NCI-H146 treated with DMSO at 0.1 percent for 48 hours (cell line): ENCODE data around the gene ANKH.
"Not testable (repeated sequence)": the region's sequence is repeated elsewhere in the genome, so short reads cannot be mapped to it uniquely, and the experiment has no call there.

ENCODE experiments used
- DNase-seq: peaks from one replicate; lab custom pipeline; 2025; ENCODE audit not compliant: unreplicated experiment; lab: John Stamatoyannopoulos, UW

Gene ANKH

DNA sequence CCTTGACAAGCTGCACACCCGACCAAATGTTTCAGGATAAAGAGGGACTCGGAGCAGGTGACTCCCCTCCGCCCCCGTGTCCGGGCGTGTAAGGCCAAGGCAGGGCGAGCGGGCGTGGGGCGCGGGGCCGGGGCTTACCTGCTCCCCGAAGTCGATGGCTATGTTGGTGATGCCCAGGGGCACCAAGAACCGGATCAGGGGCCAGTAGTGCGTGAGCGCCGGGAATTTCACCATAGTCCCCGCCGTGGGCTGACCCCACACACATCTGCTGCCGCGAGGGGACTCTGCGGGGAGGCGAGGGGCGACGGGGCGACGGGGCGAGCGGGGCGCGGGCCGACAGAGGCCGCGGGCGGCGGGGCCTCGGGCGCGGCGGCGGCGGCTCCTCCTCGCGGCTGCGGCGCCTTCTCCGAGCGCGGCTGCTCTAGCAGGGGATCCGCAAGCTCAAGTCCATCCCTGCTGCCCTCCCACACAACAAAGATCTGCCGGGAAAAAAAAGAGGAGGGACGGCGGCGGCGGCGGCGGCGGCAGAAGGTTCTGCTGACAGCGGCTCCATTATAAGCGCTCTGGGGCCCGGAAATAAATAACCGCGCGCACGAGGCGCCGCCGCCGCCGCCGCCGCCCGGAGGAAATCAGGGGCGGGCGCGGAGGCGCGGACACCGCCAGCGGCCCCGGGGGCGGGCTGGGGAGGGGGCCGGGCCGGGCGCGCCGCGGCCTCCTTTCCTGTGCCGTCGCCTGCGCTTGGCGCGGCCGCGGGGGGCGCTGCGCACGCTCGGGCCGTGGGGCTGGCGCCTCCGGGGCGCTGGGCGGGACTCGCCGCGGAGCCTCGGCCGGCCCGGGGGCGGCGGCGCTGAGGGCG, at the start of gene ANKH:
Gene ANKH (minus strand): TSS at position 565 of the 856 bp plus-strand sequence. CDS start 331 bp downstream, at position 234.
- DNase-seq = peak; percentile 50

DNA sequence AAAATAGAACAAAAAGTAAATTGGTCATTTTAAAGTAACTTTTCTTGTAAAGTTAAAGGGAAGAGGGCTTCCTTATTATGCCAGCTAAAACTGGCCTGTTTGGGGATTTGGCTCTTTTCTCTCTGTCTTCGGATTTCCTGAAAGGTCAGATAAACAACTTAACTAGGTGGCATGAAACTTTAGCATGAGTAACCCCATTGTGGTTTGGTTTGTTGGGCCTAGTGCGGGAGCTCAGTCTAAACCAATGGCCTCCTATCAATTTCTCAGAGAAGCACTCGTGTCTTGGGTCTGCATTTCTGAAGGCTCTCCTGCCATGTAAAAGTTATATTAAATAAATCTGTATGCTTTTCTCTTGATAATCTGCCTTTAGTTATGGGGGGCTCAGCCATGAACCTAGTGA, 48.5 kb upstream of the ANKH start:
- DNase-seq = no peak

DNA sequence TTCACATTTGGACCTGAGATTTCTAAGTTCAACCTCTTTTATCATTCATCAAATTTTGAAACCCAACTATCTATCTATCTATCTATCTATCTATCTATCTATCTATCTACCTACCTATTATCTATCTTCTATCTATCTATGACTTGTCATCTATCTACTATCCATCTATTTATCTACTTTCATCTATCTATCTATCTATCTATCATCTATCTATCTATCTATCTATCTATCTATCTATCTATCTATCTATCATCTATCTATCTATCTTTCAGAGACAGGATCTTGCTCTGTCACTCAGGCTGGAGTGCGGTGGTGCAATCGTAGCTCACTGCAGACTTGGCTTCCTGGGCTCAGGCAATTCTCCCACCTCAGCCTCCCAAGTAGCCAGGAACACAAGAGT, 47.5 kb upstream of the ANKH start:
- DNase-seq = not testable (repeated sequence)

GRCh38 chr5:14917719-14918118, 46.1 kb upstream of the ANKH start:
- DNase-seq = no peak

DNA sequence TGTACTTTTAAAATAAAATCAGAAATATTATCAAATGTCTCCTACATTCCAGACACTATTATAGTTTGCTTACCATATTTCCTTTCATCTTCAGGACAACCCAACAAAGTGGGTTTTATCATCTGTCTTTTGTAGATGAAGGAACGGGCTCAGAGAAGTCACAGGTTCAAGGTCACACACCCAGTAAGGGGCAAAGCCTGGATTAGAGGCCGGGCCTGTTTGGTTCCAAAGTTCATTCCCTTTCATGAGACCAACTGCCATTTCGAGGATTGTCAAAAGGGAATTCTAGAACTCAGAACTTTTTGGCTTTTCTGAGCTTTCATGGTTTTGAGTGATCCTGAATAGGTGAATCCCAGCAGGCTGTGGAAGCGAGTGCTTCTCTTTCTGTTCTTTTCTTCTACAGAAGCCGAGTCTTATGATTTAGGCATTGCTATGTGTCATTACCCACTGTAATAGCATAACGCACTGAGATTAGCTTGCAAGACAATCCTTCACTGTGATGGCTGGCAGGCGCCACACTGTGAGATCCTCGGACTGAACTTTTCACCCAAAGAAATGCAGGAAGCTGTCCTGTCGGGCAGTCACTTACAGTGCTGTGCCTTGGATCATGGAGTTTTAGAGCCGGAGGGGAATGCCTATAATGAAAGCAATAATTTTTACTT, 43.8 kb upstream of the ANKH start:
- no peak for DNase-seq

- no peak for DNase-seq
Observed at GRCh38 chr5:14914623-14915260, 43.2 kb upstream of the ANKH start.

- no peak for DNase-seq
Observed at GRCh38 chr5:14914193-14914592, 42.6 kb upstream of the ANKH start.

DNA sequence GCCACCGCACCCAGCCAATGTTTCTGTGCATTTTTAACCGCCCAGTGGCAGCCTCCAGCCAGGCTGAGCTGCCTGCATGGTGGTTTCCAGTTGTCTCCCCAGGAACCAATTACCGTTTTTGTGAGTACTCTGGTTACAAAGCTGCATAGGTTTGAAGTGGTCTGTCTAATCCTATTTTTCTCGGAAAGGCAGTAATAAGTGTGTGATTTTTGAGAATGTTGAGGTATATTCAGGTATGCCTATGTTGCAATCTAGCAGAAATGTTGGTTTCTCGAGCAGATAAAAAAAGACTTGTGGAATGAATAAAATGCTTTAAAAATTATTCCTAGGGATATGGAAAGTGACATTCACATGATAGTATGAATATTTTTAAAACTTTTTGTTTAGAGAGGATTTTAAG, 41.5 kb upstream of the ANKH start:
- DNase-seq = no peak

DNA sequence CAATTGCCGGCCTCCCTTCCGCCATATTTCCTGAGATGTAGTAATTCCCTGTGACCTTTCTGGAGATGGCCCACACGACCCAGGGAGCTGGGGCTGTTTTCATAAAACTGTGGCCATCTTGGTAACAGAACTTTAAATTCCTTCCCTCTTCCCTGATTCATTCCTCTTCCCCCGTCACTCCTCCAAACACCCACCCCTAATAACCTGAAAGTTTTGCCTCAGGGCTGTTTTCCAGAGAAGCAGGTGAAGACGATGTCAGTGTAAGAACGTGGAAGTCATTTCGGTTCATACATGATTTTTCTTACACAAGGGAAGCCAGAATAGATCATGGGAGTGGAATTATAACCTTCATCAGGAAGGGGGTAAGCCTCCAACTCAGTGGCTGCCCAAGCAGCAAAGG, 40.6 kb upstream of the ANKH start:
- no peak for DNase-seq

DNA sequence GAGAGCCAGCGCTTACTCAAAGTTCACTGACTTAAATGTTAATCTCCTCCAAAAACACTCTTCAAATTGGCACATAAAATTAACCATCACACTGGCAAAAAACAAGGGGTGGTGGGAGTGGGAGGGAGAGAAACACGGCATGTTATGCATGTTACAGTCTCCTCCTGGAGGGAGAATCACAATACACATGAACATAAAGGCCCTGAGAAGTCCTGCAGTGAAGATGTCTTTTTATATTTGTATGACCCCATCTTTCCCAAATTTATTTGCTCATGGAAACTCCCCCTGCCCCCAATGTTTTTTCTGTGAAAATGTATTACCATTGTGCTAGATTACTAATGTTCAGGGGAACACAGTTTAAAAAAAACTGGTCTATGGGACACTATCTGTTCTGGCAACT, 37.8 kb upstream of the ANKH start:
- no peak for DNase-seq

DNA sequence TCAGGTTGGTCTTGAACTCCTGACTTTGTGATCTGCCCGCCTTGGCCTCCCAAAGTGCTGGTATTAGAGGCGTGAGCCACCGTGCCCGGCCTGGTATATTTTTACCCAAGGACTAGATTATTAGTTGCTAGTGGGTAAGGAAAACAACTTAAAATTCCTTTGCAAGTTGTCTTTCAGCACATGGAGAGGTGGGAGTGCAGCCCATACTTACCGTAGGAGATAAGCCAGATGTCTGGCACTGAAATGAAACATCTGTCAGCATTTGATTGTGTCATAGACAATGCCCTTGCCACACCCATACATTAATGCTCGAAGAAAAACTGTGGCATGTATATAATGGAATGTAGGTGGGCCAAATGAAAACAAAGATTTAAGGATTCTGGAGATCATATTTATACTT, 36.6 kb upstream of the ANKH start:
- DNase-seq = no peak

GRCh38 chr5:14906628-14907027, 35.0 kb upstream of the ANKH start:
- DNase-seq = no peak

DNA sequence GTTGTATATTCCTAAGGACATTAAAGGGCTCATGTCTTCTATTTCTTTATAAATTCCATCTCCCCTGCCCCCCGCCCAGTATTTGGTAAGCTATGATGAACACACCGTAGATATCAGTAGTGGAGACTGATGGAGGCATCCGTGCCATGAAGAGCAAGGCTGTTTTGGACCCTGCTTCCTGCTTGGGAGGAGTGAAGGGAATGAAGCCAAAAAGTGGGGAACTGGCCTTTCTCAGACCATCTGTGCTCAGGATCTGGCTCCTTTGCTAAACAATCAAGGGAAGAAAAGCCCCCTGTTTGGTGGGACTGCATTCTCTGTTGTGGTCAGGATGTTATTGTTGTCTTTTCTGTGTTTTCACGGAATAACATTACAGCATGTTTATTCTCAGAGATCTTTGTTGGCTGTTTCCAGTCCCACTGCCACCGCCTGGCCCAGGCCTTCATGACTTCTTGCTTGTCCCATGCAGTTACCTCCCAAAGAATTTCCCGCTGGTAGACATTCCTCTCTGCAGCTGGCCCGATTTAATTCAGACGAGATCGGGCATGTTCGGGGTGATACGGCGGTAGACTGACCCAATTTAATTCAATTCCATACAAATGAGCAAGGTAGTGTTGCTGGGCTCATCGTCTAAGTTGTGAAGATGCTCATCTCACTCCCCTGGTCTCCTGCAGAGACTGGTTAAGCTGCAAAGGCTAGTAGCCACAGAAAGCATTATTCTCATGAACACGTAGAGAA, 31.4 kb upstream of the ANKH start:
- no peak for DNase-seq

GRCh38 chr5:14901462-14902051, 30.0 kb upstream of the ANKH start:
- no peak for DNase-seq

- no peak for DNase-seq
Observed at GRCh38 chr5:14900693-14901461, 29.3 kb upstream of the ANKH start.

GRCh38 chr5:14896131-14896530, 24.6 kb upstream of the ANKH start:
- DNase-seq = no peak

DNA sequence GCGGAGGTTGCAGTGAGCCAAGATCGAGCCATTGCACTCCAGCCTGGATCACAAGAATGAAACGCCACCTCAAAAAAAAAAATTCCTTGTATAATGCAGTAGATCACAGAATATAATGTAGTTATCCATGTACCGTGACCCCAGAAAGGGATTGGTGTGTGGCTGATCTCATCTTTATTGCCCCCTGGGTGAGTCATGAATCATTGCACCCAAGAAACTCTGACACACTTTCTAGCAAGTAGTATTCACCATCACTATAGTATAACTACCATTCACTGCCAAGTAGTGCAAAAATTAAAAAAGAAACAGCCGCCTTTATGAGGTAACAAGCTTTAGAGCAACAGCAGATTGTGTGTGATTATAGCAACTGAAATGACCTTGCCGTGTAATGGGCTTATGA, 23.7 kb upstream of the ANKH start:
- no peak for DNase-seq

- no peak for DNase-seq
Observed at GRCh38 chr5:14894748-14895147, 23.2 kb upstream of the ANKH start.

- DNase-seq = no peak
Observed at GRCh38 chr5:14893381-14893780, 21.8 kb upstream of the ANKH start.

DNA sequence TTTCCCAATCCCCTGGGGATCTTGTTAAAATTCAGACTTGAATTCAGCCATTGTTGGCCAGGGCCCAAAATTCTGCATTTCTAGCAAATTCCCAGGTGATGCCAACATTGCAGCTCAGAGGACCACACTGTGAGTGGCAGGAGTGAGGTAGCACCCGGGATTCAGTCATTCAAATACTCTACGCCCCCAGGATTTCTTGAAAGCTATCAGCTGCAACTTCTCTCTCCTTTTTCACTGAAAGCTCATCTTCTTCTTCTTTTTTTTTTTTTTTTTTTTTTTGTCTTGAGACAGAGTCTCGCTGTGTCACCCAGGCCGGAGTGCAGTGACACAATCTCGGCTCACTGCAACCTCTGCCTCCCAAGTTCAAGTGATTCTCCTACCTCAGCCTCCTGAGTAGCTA, 19.3 kb upstream of the ANKH start:
- no peak for DNase-seq
